DOHH2 (cell line): ENCODE measurements around the gene MEIS2.

Source experiments
- H3F3A ChIP-seq: fragments of 200-600 bp; sonication (generic), shearing (Covaris generic); 2 replicates; pipeline ENCODE4 v1.6.0; 2016; ENCODE audit warnings: antibody characterized with exemption, mild to moderate bottlenecking; ENCODE audit not compliant: control insufficient read depth, insufficient read depth
- H3K27ac ChIP-seq: fragments of 200-600 bp; sonication (generic); 2 replicates; pipeline ENCODE4 v1.5.1; 2014; ENCODE audit warnings: low read depth, mild to moderate bottlenecking, low read length, moderate library complexity
- H3K27me3 ChIP-seq: fragments of 200-600 bp; sonication (generic); 2 replicates; pipeline ENCODE4 v1.6.1; 2014; ENCODE audit warnings: mild to moderate bottlenecking, low read length, mixed read lengths; ENCODE audit not compliant: control insufficient read depth
- H3K36me3 ChIP-seq: fragments of 200-600 bp; sonication (generic); 2 replicates; pipeline ENCODE4 v1.6.1; 2014; ENCODE audit warnings: mild to moderate bottlenecking, low read length, moderate library complexity, mixed read lengths; ENCODE audit not compliant: control insufficient read depth
- H3K4me1 ChIP-seq: fragments of 200-600 bp; sonication (generic); 2 replicates; pipeline ENCODE4 v1.6.1; 2014; ENCODE audit warnings: mild to moderate bottlenecking, low read length, mixed read lengths; ENCODE audit not compliant: control insufficient read depth
- H3K4me2 ChIP-seq: fragments of 200-600 bp; sonication (generic); 2 replicates; pipeline ENCODE4 v1.6.0; 2014; ENCODE audit warnings: mild to moderate bottlenecking, low read length, moderate library complexity
- H3K4me3 ChIP-seq: fragments of 200-600 bp; sonication (generic); 2 replicates; pipeline ENCODE4 v1.5.1; 2014; ENCODE audit warnings: mild to moderate bottlenecking, low read length, mixed read lengths
- H3K79me2 ChIP-seq: fragments of 200-600 bp; sonication (generic); 2 replicates; pipeline ENCODE4 v1.6.1; 2014; ENCODE audit warnings: mild to moderate bottlenecking, low read length, mixed read lengths; ENCODE audit not compliant: control insufficient read depth
- H3K9me2 ChIP-seq: fragments of 200-600 bp; sonication (generic); replicated peaks from 2 replicates; pipeline ENCODE4 v1.6.1; 2014; ENCODE audit warnings: mild to moderate bottlenecking, low read length, mixed read lengths; ENCODE audit not compliant: control insufficient read depth
- H3K9me3 ChIP-seq: fragments of 200-600 bp; sonication (generic); 2 replicates; pipeline ENCODE4 v1.6.1; 2014; ENCODE audit warnings: antibody characterized with exemption, low read length, mixed read lengths; ENCODE audit not compliant: control insufficient read depth, insufficient read depth
- H4K20me1 ChIP-seq: fragments of 200-600 bp; sonication (generic); 2 replicates; pipeline ENCODE4 v1.6.0; 2014; ENCODE audit warnings: low read depth, mild to moderate bottlenecking, antibody characterized with exemption, low read length, moderate library complexity; ENCODE audit not compliant: control insufficient read depth, insufficient read depth
- CTCF ChIP-seq: fragments of 200-600 bp; sonication (generic); IDR thresholded peaks from one replicate; pipeline ENCODE4 v1.5.1; 2014; ENCODE audit warnings: antibody characterized with exemption, mild to moderate bottlenecking, low read depth, low read length; ENCODE audit not compliant: poor library complexity, severe bottlenecking
- EZH2phosphoT487 ChIP-seq: fragments of 200-600 bp; sonication (generic); IDR thresholded peaks from 2 replicates; pipeline ENCODE4 v1.6.1; 2017; ENCODE audit warnings: borderline replicate concordance, mild to moderate bottlenecking, antibody characterized with exemption, low read length, moderate library complexity, mixed read lengths

The MEIS2 gene

GRCh38 chr15:36877796-36878683, 222.3 kb downstream of the MEIS2 start:
- no peaks in the 10 kb centered on the region for H3K36me3 ChIP-seq
- H4K20me1 ChIP-seq = no peaks in the 10 kb centered on the region
- no peaks in the 10 kb centered on the region for H3K79me2 ChIP-seq
- H3K9me3 ChIP-seq = no peaks in the 10 kb centered on the region
- peaks cover 19% of the 10 kb centered on the region for H3K27me3 ChIP-seq
- H3K9me2 ChIP-seq = no peaks in the 10 kb centered on the region
- TF ChIP-seq EZH2phosphoT487 = no peak
- no peak for TF ChIP-seq CTCF
- peaks cover 4% of the 10 kb centered on the region; the same call in 1 of the 2 replicates for H3F3A ChIP-seq
- H3K27ac ChIP-seq = no peak overlapping the region
- peaks cover 30% of the 10 kb centered on the region for H3K4me1 ChIP-seq
- peak overlapping the region; percentile 65 for H3K4me3 ChIP-seq
- H3K4me2 ChIP-seq = peak overlapping the region; percentile 81

GRCh38 chr15:36877294-36877693, 223.1 kb downstream of the MEIS2 start:
- H3K4me3 ChIP-seq = peak overlapping the region; percentile 65
- peaks cover 11% of the 10 kb centered on the region for H3K27me3 ChIP-seq
- H3K4me1 ChIP-seq = peaks cover 27% of the 10 kb centered on the region

GRCh38 chr15:36875740-36876334, 224.5 kb downstream of the MEIS2 start:
- Histone ChIP-seq H4K20me1 (no peaks in the 10 kb centered on the region), H3K4me1 (peaks cover 27% of the 10 kb centered on the region)

More at GRCh38 chr15:36877294-36877693, 223.1 kb downstream of the MEIS2 start:
- peak overlapping the region; percentile 81 for H3K4me2 ChIP-seq
- H3K79me2 ChIP-seq = no peaks in the 10 kb centered on the region
- TF ChIP-seq CTCF (no peak), EZH2phosphoT487 (no peak)
- no peak overlapping the region for H3K27ac ChIP-seq
- H3K36me3 ChIP-seq = no peaks in the 10 kb centered on the region
- no peaks in the 10 kb centered on the region for H4K20me1 ChIP-seq
- H3F3A ChIP-seq = peaks cover 4% of the 10 kb centered on the region; the same call in 1 of the 2 replicates
- no peaks in the 10 kb centered on the region for H3K9me3 ChIP-seq
- no peaks in the 10 kb centered on the region for H3K9me2 ChIP-seq

More at GRCh38 chr15:36875740-36876334, 224.5 kb downstream of the MEIS2 start:
- Histone ChIP-seq H3K27me3 (no peaks in the 10 kb centered on the region; the same call in 1 of the 2 replicates), H3K27ac (no peak overlapping the region), H3K36me3 (no peaks in the 10 kb centered on the region), H3K4me2 (no peak overlapping the region), H3K79me2 (no peaks in the 10 kb centered on the region), H3K4me3 (no peak overlapping the region), H3F3A (peaks cover 4% of the 10 kb centered on the region; the same call in 1 of the 2 replicates), H3K9me3 (no peaks in the 10 kb centered on the region), H3K9me2 (no peaks in the 10 kb centered on the region)
- TF ChIP-seq EZH2phosphoT487 (no peak), CTCF (no peak)
